Testis (tissue), 2 donors: ENCODE results near the gene LIPE.

ENCODE experiments used
- CTCF ChIP-seq, 3 experiments: fragments of 450-650 bp in 2 of 3; fragments of 200-600 bp in 1 of 3; sonication (generic) in 1 of 3; IDR thresholded peaks; one replicate each; pipeline ENCODE4 v1.5.1; 2016 to 2019; ENCODE audit warnings: antibody characterized with exemption in 3 of 3, mild to moderate bottlenecking in 2 of 3, moderate library complexity in 1 of 3
- POLR2A ChIP-seq: fragments of 450-650 bp; IDR thresholded peaks from one replicate; pipeline ENCODE4 v1.6.1; 2017; ENCODE audit warnings: antibody characterized with exemption, mild to moderate bottlenecking, moderate library complexity

GRCh38 chr19:42433503-42434260, 6.5 kb upstream of the LIPE start:
- TF ChIP-seq CTCF (IDR thresholded peaks at IDR 0.05) (peak; percentile 13 to 39 (median 34)), POLR2A (no peak)
